HepG2 (cell line): ENCODE data around the gene GP1BA. TPM values are rescaled to one million over a fixed set of nuclear protein-coding genes. Genes with fewer than 3 reads are reported as not detected.

Experiments
- ATF7-NPFF ChIP-seq: sonication (generic); formaldehyde crosslinking; IDR thresholded peaks from 2 replicates; pipeline ENCODE4 v1.8.1; 2023; ENCODE audit warnings: mild to moderate bottlenecking, low read depth, missing genetic modification reagents, moderate library complexity
- JUND ChIP-seq: sonication (generic); formaldehyde crosslinking; IDR thresholded peaks from 2 replicates; pipeline ENCODE4 v1.8.0; 2022; ENCODE audit warnings: mild to moderate bottlenecking, missing genetic modification reagents
- KDM3A ChIP-seq: IDR thresholded peaks from 2 replicates; pipeline ENCODE4 v1.6.1; 2018; ENCODE audit warnings: low read depth, missing compliant biosample characterization
- MEIS1 ChIP-seq: sonication (generic); formaldehyde crosslinking; IDR thresholded peaks from 2 replicates; pipeline ENCODE4 v1.9.0; 2021; ENCODE audit warnings: mild to moderate bottlenecking, missing genetic modification reagents, moderate library complexity, borderline replicate concordance
- NFE2L2 ChIP-seq: fragments of 150-350 bp; IDR thresholded peaks from 2 replicates; pipeline ENCODE4 v1.6.1; 2014; ENCODE audit warnings: low read length
- PHB2 ChIP-seq: fragments of 450-650 bp; IDR thresholded peaks from 2 replicates; pipeline ENCODE4 v1.6.1; 2018; ENCODE audit not compliant: partially characterized antibody
- POLR2AphosphoS5 ChIP-seq: IDR thresholded peaks from 2 replicates; pipeline ENCODE4 v1.6.1; 2012; ENCODE audit warnings: low read depth, low read length
- SAP130 ChIP-seq: IDR thresholded peaks from 2 replicates; pipeline ENCODE4 v1.6.1; 2016; ENCODE audit warnings: low read depth
- ZFP41 ChIP-seq: sonication (generic); formaldehyde crosslinking; IDR thresholded peaks from 2 replicates; pipeline ENCODE4 v1.4.0; 2020; ENCODE audit warnings: mild to moderate bottlenecking, missing genetic modification reagents, borderline replicate concordance
- ZNF572 ChIP-seq: sonication (generic); formaldehyde crosslinking; IDR thresholded peaks from 2 replicates; pipeline ENCODE4 v1.5.1; 2020; ENCODE audit warnings: mild to moderate bottlenecking, missing genetic modification reagents
- ZSCAN25 ChIP-seq: sonication (generic); formaldehyde crosslinking; IDR thresholded peaks from 2 replicates; pipeline ENCODE4 v1.8.0; 2022; ENCODE audit warnings: mild to moderate bottlenecking, missing genetic modification reagents
- polyA plus RNA-seq, 8 experiments: library from polyadenylated mRNA; depleted of rRNA in 3 of 8; stranded (reverse) in 7 of 8; unstranded in 1 of 8; fragments of >200 nt; fragmentation: Illumina TruSeq in 4 of 8; extraction: Trizol in 4 of 8; gene quantifications; 2 replicates each; pipeline versions ENCODE4 v1.2.1 to v1.2.3, GENCODE V29; 2011 to 2016; ENCODE audit warnings: low read depth in 4 of 8, missing spikeins in 1 of 8, mixed read lengths in 1 of 8; ENCODE audit not compliant: insufficient read depth in 1 of 8
- total RNA-seq, 5 experiments: library from RNA; depleted of rRNA; stranded (reverse); fragments of >200 nt; fragmentation: Illumina TruSeq; extraction: Trizol; gene quantifications; 2 replicates each; pipeline ENCODE4 v1.2.3, GENCODE V29; 2016; ENCODE audit warnings: low read depth in 1 of 5
- TF ChIP-seq, protein P1 (sequence below): sonication (generic); formaldehyde crosslinking; IDR thresholded peaks from 2 replicates; pipeline ENCODE4 v1.4.0; 2020; ENCODE audit warnings: missing genetic modification reagents
- TF ChIP-seq, protein P2 (sequence below): sonication (generic); formaldehyde crosslinking; IDR thresholded peaks from 2 replicates; pipeline ENCODE4 v1.8.1; 2023; ENCODE audit warnings: mild to moderate bottlenecking, missing genetic modification reagents
- TF ChIP-seq, protein P3 (sequence below): sonication (generic); formaldehyde crosslinking; IDR thresholded peaks from 2 replicates; pipeline ENCODE4 v1.4.0; 2020; ENCODE audit warnings: mild to moderate bottlenecking, missing genetic modification reagents
- TF ChIP-seq, protein P4 (sequence below): sonication (generic); formaldehyde crosslinking; IDR thresholded peaks from 2 replicates; pipeline ENCODE4 v1.4.0; 2020; ENCODE audit warnings: low read depth, missing genetic modification reagents
- TF ChIP-seq, protein P5 (sequence below): sonication (generic); formaldehyde crosslinking; conservative IDR thresholded peaks from 2 replicates; pipeline ENCODE4 v1.4.0; 2020; ENCODE audit warnings: missing genetic modification reagents

GP1BA gene
- total and polyA plus RNA-seq, 2 of the 13 experiments (the other 11 are each of a cell fraction or from before 2014, with no cell fraction given): not detected

DNA sequence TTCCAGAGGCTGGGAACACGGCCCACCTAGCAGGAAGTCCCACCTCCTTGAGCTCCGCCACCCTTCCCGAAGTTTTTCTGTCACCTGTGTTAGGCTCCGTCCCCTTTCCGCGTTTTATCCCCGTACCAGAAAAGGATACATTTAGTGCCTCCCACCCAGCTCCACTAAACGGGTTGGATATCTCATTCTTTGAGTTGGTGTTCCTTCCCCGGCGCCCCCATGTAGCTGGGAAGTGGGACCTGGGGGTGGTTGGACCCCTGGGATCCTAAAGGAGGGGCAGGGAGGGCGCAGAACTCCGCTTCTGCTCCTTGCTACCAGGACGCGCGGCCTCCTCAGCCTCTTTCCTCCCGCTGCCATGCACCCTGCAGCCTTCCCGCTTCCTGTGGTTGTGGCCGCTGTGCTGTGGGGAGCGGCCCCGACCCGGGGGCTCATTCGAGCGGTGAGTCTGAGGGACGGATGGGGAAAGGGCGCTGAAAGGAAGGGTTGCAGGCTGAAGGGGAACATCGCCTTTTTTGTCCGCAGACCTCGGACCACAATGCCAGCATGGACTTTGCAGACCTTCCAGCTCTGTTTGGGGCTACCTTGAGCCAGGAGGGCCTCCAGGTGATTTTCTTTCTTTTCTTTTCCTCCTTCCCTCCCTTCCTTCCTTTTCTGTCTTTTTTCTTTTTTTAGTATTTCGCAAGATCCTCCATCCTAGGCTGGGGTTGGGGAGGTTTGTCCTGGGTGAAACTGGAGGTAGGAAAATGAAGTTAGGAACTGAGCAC is 8.7 kb downstream of the GP1BA start (continued):
- TF ChIP-seq, protein P1, sequence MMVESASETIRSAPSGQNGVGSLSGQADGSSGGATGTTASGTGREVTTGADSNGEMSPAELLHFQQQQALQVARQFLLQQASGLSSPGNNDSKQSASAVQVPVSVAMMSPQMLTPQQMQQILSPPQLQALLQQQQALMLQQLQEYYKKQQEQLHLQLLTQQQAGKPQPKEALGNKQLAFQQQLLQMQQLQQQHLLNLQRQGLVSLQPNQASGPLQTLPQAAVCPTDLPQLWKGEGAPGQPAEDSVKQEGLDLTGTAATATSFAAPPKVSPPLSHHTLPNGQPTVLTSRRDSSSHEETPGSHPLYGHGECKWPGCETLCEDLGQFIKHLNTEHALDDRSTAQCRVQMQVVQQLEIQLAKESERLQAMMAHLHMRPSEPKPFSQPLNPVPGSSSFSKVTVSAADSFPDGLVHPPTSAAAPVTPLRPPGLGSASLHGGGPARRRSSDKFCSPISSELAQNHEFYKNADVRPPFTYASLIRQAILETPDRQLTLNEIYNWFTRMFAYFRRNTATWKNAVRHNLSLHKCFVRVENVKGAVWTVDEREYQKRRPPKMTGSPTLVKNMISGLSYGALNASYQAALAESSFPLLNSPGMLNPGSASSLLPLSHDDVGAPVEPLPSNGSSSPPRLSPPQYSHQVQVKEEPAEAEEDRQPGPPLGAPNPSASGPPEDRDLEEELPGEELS (CRISPR knock-in tag): no peak
- peak; percentile 57; the same call in 1 of the 2 replicates for TF ChIP-seq ZSCAN25
- TF ChIP-seq, protein P2, sequence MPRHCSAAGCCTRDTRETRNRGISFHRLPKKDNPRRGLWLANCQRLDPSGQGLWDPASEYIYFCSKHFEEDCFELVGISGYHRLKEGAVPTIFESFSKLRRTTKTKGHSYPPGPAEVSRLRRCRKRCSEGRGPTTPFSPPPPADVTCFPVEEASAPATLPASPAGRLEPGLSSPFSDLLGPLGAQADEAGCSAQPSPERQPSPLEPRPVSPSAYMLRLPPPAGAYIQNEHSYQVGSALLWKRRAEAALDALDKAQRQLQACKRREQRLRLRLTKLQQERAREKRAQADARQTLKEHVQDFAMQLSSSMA (CRISPR knock-in tag): no peak
- no peak for TF ChIP-seq NFE2L2
- TF ChIP-seq ATF7-NPFF (CRISPR knock-in tag): 0 out of 2 replicates have a peak, but pooled peaks have one; percentile 45
- TF ChIP-seq ZFP41 (CRISPR knock-in tag): no peak
- peak; percentile 51; the same call in 1 of the 2 replicates for TF ChIP-seq POLR2AphosphoS5
- TF ChIP-seq, protein P3, sequence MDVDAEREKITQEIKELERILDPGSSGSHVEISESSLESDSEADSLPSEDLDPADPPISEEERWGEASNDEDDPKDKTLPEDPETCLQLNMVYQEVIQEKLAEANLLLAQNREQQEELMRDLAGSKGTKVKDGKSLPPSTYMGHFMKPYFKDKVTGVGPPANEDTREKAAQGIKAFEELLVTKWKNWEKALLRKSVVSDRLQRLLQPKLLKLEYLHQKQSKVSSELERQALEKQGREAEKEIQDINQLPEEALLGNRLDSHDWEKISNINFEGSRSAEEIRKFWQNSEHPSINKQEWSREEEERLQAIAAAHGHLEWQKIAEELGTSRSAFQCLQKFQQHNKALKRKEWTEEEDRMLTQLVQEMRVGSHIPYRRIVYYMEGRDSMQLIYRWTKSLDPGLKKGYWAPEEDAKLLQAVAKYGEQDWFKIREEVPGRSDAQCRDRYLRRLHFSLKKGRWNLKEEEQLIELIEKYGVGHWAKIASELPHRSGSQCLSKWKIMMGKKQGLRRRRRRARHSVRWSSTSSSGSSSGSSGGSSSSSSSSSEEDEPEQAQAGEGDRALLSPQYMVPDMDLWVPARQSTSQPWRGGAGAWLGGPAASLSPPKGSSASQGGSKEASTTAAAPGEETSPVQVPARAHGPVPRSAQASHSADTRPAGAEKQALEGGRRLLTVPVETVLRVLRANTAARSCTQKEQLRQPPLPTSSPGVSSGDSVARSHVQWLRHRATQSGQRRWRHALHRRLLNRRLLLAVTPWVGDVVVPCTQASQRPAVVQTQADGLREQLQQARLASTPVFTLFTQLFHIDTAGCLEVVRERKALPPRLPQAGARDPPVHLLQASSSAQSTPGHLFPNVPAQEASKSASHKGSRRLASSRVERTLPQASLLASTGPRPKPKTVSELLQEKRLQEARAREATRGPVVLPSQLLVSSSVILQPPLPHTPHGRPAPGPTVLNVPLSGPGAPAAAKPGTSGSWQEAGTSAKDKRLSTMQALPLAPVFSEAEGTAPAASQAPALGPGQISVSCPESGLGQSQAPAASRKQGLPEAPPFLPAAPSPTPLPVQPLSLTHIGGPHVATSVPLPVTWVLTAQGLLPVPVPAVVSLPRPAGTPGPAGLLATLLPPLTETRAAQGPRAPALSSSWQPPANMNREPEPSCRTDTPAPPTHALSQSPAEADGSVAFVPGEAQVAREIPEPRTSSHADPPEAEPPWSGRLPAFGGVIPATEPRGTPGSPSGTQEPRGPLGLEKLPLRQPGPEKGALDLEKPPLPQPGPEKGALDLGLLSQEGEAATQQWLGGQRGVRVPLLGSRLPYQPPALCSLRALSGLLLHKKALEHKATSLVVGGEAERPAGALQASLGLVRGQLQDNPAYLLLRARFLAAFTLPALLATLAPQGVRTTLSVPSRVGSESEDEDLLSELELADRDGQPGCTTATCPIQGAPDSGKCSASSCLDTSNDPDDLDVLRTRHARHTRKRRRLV (CRISPR knock-in tag): no peak
- TF ChIP-seq, protein P4, sequence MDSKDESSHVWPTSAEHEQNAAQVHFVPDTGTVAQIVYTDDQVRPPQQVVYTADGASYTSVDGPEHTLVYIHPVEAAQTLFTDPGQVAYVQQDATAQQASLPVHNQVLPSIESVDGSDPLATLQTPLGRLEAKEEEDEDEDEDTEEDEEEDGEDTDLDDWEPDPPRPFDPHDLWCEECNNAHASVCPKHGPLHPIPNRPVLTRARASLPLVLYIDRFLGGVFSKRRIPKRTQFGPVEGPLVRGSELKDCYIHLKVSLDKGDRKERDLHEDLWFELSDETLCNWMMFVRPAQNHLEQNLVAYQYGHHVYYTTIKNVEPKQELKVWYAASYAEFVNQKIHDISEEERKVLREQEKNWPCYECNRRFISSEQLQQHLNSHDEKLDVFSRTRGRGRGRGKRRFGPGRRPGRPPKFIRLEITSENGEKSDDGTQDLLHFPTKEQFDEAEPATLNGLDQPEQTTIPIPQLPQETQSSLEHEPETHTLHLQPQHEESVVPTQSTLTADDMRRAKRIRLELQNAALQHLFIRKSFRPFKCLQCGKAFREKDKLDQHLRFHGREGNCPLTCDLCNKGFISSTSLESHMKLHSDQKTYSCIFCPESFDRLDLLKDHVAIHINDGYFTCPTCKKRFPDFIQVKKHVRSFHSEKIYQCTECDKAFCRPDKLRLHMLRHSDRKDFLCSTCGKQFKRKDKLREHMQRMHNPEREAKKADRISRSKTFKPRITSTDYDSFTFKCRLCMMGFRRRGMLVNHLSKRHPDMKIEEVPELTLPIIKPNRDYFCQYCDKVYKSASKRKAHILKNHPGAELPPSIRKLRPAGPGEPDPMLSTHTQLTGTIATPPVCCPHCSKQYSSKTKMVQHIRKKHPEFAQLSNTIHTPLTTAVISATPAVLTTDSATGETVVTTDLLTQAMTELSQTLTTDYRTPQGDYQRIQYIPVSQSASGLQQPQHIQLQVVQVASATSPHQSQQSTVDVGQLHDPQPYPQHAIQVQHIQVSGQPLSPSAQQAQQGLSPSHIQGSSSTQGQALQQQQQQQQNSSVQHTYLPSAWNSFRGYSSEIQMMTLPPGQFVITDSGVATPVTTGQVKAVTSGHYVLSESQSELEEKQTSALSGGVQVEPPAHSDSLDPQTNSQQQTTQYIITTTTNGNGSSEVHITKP: no peak
- TF ChIP-seq MEIS1: 0 out of 2 replicates have a peak, but pooled peaks have one; percentile 30
- peak; percentile 27 for TF ChIP-seq SAP130
- TF ChIP-seq PHB2: no peak
- TF ChIP-seq ZNF572 (CRISPR knock-in tag): no peak
- TF ChIP-seq, protein P5, sequence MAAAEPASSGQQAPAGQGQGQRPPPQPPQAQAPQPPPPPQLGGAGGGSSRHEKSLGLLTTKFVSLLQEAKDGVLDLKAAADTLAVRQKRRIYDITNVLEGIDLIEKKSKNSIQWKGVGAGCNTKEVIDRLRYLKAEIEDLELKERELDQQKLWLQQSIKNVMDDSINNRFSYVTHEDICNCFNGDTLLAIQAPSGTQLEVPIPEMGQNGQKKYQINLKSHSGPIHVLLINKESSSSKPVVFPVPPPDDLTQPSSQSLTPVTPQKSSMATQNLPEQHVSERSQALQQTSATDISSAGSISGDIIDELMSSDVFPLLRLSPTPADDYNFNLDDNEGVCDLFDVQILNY (CRISPR knock-in tag): no peak
- TF ChIP-seq KDM3A: no peak
- 0 out of 2 replicates have a peak, but pooled peaks have one; percentile 28 for TF ChIP-seq JUND (CRISPR knock-in tag)
